ENCODE results near the gene GBX1. TPM values are rescaled to one million over a fixed set of nuclear protein-coding genes. Genes with fewer than 3 reads are reported as not detected.

GBX1 gene
- total RNA-seq, 1 experiment from 2014 or later: not detected

- H3K27me3 ChIP-seq (ENCODE audit: insufficient read depth, low read length): peaks cover 16% of the 10 kb centered on the region
- H3K27ac ChIP-seq (ENCODE audit: insufficient read length, low read depth, low read length): no peak overlapping the region
- peaks cover 19 to 28% of the 10 kb centered on the region in 2 experiments for H3K9me3 Mint-ChIP-seq
- peaks cover 0 to 3% (median 0%) of the 10 kb centered on the region in 3 experiments; a peak in 2 of 7 replicates for H3K36me3 Mint-ChIP-seq (ENCODE audit: insufficient read depth in 1 of 3, low read depth in 3 of 3)
- H3T11ph ChIP-seq (ENCODE audit: low read length): no peak overlapping the region
- no peak overlapping the region for H2BK5ac ChIP-seq (ENCODE audit: insufficient read length, low read length)
- TF ChIP-seq CTCF (conservative IDR thresholded peaks at IDR 0.05): no peak
- no peak overlapping the region for H3K9ac ChIP-seq (ENCODE audit: extremely low read depth, insufficient read length, low read length)
- H3K79me1 ChIP-seq (ENCODE audit: insufficient read depth, low read depth, low read length, poor library complexity, severe bottlenecking): no peaks in the 10 kb centered on the region
- H4K8ac ChIP-seq (replicated peaks; ENCODE audit: insufficient read length, low read depth, low read length): no peak overlapping the region
- no peaks in the 10 kb centered on the region for H4K20me1 ChIP-seq (ENCODE audit: control insufficient read depth, insufficient read depth, insufficient read length)
- no peak overlapping the region for H3K56ac ChIP-seq (ENCODE audit: insufficient read length, low read depth, low read length)
- H4K91ac ChIP-seq (ENCODE audit: insufficient read length, low read depth, low read length): no peak overlapping the region
- H2BK12ac ChIP-seq (ENCODE audit: insufficient read length, low read depth, low read length): no peak overlapping the region
- H2BK20ac ChIP-seq (ENCODE audit: low read depth, low read length, poor library complexity, severe bottlenecking): no peak overlapping the region
- no peak overlapping the region for H3K23ac ChIP-seq (ENCODE audit: insufficient read length, low read depth, low read length)
- no CpG with 5 or more reads among the region's 43 CpGs for WGBS (ENCODE audit: extremely low coverage, insufficient read length, low lambda C conversion rate)
- H3K4ac ChIP-seq (ENCODE audit: low read depth, low read length): no peak overlapping the region
- no peak overlapping the region for H2AFZ ChIP-seq (ENCODE audit: low read length)
- H2BK15ac ChIP-seq (ENCODE audit: low read depth, low read length): no peak overlapping the region
- no peaks in the 10 kb centered on the region for H3K4me1 ChIP-seq (ENCODE audit: insufficient read depth, low read length)
- H2AK5ac ChIP-seq (ENCODE audit: insufficient read length, low read length): no peak overlapping the region
- peaks cover 4 to 17% of the 10 kb centered on the region in 2 experiments; a peak in 3 of 4 replicates for H3K4me1 Mint-ChIP-seq
- DNase-seq: no peak
- no peaks in the 10 kb centered on the region for H3K79me2 ChIP-seq (ENCODE audit: insufficient read depth, low read length)
- H3K14ac ChIP-seq (ENCODE audit: insufficient read depth, low read length): no peak overlapping the region
- peak overlapping the region in 1 of 3 experiments; percentile 37; a peak in 1 of 7 replicates for H3K27ac Mint-ChIP-seq
- no peaks in the 10 kb centered on the region for H3K23me2 ChIP-seq (ENCODE audit: insufficient read length, low read depth, low read length, poor library complexity, severe bottlenecking)
- no peak overlapping the region for H4K5ac ChIP-seq (ENCODE audit: insufficient read length, low read depth, low read length)
- no peak overlapping the region for H3K18ac ChIP-seq (ENCODE audit: insufficient read length, low read depth, low read length)
- no peak overlapping the region for H2BK120ac ChIP-seq (ENCODE audit: low read depth, low read length, poor library complexity, severe bottlenecking)
- no peak overlapping the region; a peak in 1 of 5 replicates for H3K4me3 Mint-ChIP-seq
- no peaks in the 10 kb centered on the region for H3K9me3 ChIP-seq (ENCODE audit: control insufficient read depth, low read depth, low read length)
- H3K4me2 ChIP-seq (ENCODE audit: insufficient read depth, insufficient read length, low read length): no peak overlapping the region
- H3K27me3 Mint-ChIP-seq (ENCODE audit: low read depth): peaks cover 97% of the 10 kb centered on the region
Observed at GRCh38 chr7:151173386-151174245, 6.1 kb upstream of the GBX1 start.
